ENCODE data around the gene RELN. TPM values are rescaled to one million over a fixed set of nuclear protein-coding genes. Genes with fewer than 3 reads are reported as not detected.

The RELN gene
- total and polyA plus RNA-seq, 9 of the 15 experiments (the other 6 are each of a cell fraction or from before 2014, with no cell fraction given): 12.9 to 43.2 (median 18.1) TPM

DNA sequence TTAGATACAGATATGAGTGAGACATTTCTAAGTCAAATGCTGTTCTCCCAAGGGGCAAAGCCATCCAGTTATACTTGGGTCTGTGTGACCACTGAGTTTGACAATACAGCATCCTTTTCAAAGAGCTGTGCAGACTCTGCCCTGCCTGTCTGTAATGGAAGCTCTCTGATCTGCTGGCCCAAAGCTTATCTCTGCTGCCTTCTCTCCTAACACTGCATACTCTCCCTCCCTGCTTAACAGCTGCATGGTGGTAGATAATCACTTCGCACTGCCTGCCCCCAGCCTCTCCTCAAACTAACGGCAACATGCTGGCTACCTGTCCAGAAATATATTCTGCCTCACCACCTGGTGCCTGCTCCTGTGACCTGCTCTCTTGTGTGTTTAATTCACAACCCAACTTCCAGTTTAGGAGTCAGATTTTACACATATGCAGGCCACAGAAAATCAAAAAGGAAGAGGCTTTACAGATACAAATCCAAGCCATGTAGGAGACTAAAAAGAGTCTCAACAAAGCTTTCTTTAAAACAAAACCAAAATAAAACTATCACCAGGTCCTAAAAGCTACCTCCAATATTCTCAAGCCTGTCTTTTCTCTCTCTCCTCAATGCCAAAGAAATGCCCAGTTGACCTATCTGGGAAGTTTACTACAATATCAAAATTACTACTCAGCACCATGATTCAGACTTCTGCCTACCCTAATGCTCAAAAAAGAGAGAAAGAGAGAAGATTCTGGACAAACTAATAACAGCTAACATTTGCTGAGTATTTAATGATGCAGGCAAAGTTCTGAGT lies 145.6 kb downstream of the RELN start (continued):
- TF ChIP-seq SMARCC2 (IDR thresholded peaks at IDR 0.05; ENCODE audit: low read depth) (peak; percentile 92), PHF8 (IDR thresholded peaks at IDR 0.05; ENCODE audit: borderline replicate concordance, low read length) (no peak), CXXC5 (CRISPR knock-in tag; IDR thresholded peaks at IDR 0.05) (peak; percentile 97), ZBTB1 (CRISPR knock-in tag; IDR thresholded peaks at IDR 0.05; ENCODE audit: borderline replicate concordance, low read depth) (no peak), ATF1 (CRISPR knock-in tag; IDR thresholded peaks at IDR 0.05) (no peak), ATF1 (tag; IDR thresholded peaks at IDR 0.05) (peak; percentile 49), TAF9B (IDR thresholded peaks at IDR 0.05; ENCODE audit: partially characterized antibody) (peak; percentile 64), ZNF133 (CRISPR knock-in tag; IDR thresholded peaks at IDR 0.05) (no peak), NR4A1 (CRISPR knock-in tag; IDR thresholded peaks at IDR 0.05) (no peak), NR4A1 (tag; IDR thresholded peaks at IDR 0.05) (0 out of 2 replicates have a peak, but pooled peaks have one; percentile 34), FOXM1 (IDR thresholded peaks at IDR 0.05; ENCODE audit: low read depth) (peak; percentile 95), FOXM1 (CRISPR knock-in tag; IDR thresholded peaks at IDR 0.05; ENCODE audit: low read depth) (no peak), ARID1B (IDR thresholded peaks at IDR 0.05) (peak; percentile 100), ETS1 (conservative IDR thresholded peaks at IDR 0.05; ENCODE audit: control insufficient read depth, low read depth, low read length) (peak; percentile 90), MAZ (CRISPR knock-in tag; conservative IDR thresholded peaks at IDR 0.05 in 1 of 2, IDR thresholded peaks at IDR 0.05 in 1 of 2) (peak; percentile 59 to 77; a peak in 3 of 4 replicates), MAFG (tag; conservative IDR thresholded peaks at IDR 0.05) (0 out of 2 replicates have a peak, but pooled peaks have one; percentile 10)
- TF ChIP-seq, protein P1, sequence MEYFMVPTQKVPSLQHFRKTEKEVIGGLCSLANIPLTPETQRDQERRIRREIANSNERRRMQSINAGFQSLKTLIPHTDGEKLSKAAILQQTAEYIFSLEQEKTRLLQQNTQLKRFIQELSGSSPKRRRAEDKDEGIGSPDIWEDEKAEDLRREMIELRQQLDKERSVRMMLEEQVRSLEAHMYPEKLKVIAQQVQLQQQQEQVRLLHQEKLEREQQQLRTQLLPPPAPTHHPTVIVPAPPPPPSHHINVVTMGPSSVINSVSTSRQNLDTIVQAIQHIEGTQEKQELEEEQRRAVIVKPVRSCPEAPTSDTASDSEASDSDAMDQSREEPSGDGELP (CRISPR knock-in tag; IDR thresholded peaks at IDR 0.05; ENCODE audit: borderline replicate concordance): peak; percentile 87
- TF ChIP-seq, protein P2, sequence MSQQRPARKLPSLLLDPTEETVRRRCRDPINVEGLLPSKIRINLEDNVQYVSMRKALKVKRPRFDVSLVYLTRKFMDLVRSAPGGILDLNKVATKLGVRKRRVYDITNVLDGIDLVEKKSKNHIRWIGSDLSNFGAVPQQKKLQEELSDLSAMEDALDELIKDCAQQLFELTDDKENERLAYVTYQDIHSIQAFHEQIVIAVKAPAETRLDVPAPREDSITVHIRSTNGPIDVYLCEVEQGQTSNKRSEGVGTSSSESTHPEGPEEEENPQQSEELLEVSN (IDR thresholded peaks at IDR 0.05; ENCODE audit: borderline replicate concordance in 1 of 2, extremely low read depth in 1 of 2, insufficient read depth in 1 of 2, insufficient read length in 1 of 2, low read depth in 1 of 2, low read length in 1 of 2, poor library complexity in 1 of 2, severe bottlenecking in 1 of 2): peak in 1 of 2 experiments; percentile 25
- TF ChIP-seq, protein P3, sequence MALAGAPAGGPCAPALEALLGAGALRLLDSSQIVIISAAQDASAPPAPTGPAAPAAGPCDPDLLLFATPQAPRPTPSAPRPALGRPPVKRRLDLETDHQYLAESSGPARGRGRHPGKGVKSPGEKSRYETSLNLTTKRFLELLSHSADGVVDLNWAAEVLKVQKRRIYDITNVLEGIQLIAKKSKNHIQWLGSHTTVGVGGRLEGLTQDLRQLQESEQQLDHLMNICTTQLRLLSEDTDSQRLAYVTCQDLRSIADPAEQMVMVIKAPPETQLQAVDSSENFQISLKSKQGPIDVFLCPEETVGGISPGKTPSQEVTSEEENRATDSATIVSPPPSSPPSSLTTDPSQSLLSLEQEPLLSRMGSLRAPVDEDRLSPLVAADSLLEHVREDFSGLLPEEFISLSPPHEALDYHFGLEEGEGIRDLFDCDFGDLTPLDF (CRISPR knock-in tag; IDR thresholded peaks at IDR 0.05): peak; percentile 75; the same call in 1 of the 2 replicates
- TF ChIP-seq, protein P4, sequence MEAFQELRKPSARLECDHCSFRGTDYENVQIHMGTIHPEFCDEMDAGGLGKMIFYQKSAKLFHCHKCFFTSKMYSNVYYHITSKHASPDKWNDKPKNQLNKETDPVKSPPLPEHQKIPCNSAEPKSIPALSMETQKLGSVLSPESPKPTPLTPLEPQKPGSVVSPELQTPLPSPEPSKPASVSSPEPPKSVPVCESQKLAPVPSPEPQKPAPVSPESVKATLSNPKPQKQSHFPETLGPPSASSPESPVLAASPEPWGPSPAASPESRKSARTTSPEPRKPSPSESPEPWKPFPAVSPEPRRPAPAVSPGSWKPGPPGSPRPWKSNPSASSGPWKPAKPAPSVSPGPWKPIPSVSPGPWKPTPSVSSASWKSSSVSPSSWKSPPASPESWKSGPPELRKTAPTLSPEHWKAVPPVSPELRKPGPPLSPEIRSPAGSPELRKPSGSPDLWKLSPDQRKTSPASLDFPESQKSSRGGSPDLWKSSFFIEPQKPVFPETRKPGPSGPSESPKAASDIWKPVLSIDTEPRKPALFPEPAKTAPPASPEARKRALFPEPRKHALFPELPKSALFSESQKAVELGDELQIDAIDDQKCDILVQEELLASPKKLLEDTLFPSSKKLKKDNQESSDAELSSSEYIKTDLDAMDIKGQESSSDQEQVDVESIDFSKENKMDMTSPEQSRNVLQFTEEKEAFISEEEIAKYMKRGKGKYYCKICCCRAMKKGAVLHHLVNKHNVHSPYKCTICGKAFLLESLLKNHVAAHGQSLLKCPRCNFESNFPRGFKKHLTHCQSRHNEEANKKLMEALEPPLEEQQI (IDR thresholded peaks at IDR 0.05): peak; percentile 99
